AG09309 (cell line): Measurements from ENCODE around the gene FGFR4.

Experiments
- DNase-seq: peaks from one replicate; pipeline ENCODE4 v3.0.0-alpha.2; 2010; ENCODE audit warnings: low read depth
- H3K4me3 ChIP-seq: 2 replicates; pipeline ENCODE4 v1.5.1; 2011; ENCODE audit warnings: mild to moderate bottlenecking, low read depth, low read length, moderate library complexity; ENCODE audit not compliant: control insufficient read depth
- TF ChIP-seq, protein P1 (sequence below): IDR thresholded peaks from 2 replicates; pipeline ENCODE4 v1.5.1; 2011; ENCODE audit warnings: mild to moderate bottlenecking, low read depth, low read length, inconsistent platforms; ENCODE audit not compliant: insufficient read depth, control insufficient read depth; ENCODE audit errors: missing control alignments

Gene FGFR4

DNA sequence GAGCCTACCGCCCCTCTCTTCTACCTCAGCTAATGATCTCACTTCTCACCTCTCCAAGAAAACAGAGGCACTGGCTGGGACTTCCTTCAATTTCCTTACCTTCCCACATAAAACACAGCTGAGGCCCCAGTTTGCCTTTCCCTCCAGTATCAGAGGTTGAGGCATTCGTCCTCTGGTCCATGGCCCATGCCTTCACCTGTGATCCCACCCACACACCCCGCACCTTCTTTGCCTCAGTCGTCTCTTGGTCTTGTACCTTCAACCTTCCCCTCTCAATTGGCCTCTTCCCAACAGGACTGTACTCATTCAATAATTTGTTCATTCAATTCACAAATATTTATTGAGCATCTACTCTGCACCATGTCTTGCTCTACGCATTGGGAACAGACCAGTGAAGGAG lies 35.9 kb downstream of the FGFR4 start:
- no peak overlapping the region for H3K4me3 ChIP-seq
- no peak for DNase-seq
- TF ChIP-seq, protein P1, sequence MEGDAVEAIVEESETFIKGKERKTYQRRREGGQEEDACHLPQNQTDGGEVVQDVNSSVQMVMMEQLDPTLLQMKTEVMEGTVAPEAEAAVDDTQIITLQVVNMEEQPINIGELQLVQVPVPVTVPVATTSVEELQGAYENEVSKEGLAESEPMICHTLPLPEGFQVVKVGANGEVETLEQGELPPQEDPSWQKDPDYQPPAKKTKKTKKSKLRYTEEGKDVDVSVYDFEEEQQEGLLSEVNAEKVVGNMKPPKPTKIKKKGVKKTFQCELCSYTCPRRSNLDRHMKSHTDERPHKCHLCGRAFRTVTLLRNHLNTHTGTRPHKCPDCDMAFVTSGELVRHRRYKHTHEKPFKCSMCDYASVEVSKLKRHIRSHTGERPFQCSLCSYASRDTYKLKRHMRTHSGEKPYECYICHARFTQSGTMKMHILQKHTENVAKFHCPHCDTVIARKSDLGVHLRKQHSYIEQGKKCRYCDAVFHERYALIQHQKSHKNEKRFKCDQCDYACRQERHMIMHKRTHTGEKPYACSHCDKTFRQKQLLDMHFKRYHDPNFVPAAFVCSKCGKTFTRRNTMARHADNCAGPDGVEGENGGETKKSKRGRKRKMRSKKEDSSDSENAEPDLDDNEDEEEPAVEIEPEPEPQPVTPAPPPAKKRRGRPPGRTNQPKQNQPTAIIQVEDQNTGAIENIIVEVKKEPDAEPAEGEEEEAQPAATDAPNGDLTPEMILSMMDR, result no peak

DNA sequence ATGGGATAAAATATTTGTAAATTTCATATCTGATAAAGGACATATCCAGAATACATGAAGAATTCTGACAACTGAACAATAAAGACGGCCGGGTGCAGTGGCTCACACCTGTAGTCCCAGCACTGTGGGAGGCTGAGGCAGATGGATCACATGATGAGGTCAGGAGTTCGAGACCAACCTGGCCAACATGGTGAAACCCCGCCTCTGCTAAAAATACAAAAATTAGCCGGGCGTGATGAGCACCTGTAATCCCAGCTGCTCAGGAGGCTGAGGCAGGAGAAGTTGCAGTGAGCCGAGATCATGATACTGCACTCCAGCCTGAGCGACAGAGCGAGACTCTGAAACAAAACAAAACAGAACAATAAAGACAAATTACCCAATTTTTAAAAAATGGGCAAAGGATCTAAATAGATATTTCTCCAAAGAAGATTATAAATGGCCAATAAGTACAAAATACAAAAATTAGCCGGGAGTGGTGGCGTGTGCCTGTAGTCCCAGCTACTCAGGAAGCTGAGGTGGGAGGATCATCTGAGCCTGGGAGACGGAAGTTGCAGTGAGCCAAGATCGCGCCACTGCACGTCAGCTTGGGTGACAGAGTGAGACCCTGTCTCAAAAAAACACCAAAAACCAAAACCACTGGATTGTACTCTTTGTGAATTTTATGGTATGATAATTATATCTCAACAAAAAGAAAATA lies 37.2 kb downstream of the FGFR4 start:
- H3K4me3 ChIP-seq, result no peak overlapping the region
- no peak for DNase-seq
- TF ChIP-seq, protein P1, result no peak

DNA sequence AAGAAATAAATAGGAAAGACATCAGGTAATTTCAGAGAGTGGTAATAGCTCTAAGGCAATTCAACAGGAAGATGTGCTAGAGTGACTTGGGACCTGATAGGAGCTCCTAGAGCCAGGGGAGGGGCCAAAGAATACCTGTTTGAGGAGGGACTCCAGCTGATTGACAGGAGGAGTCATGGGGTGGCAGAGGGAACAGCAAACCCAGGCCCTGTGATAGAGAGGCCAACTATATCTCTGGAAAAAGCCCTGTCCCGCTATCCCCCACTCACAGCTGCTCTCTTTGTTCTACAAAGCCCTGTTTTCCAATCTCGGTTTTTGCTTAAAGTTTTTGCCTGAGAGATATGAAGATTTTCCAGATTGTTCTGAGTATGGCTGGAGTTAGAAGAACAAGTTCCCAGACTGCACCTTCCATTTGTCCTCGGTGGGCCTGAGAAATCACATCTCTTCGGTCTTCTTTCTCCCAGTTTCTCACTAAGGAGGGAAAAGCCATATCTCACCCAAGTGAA lies 37.8 kb downstream of the FGFR4 start:
- TF ChIP-seq, protein P1, result no peak
- DNase-seq, result no peak
- no peak overlapping the region for H3K4me3 ChIP-seq

DNA sequence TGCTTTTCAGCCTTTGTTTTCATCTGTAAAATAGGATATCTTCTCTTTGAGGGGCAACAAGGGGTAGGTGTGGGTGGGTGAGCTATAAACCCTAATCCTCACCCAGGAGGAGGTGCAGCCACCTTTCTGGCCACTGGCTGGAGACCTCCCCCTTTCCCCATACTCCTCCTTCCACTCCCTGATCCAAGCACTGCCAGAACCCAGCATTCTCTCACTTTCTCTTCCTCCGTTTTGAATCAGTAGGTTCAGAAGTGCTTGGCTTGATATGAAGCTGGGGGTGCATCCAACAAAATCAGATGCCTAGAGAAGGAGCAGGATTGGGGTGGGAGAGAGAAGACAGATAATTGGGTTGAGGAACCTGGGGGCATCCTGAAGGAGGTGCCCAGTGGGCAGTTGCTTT lies 40.1 kb downstream of the FGFR4 start:
- TF ChIP-seq, protein P1, result no peak
- DNase-seq, result no peak
- no peak overlapping the region for H3K4me3 ChIP-seq

DNA sequence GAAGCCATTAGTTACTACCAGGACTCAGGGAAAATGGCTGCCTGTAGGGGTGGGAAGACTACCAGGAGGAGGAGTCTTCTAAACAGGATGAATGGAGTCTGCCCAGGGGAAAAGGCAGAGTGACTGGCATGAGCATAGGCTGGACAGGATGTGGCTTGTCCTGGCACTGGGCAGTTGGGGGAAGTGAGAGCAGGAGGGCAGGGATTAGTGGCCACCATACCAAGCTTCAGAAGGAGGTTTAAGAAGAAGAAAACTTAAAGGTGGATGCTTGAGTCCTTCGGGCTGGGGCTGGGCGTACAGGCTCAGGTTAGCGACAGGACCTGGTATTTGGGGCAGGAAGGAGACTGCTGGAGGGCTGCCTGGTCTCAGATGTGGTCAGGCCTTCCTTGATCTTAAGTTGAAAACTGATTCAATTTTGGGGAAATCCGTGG lies 41.9 kb downstream of the FGFR4 start:
- TF ChIP-seq, protein P1, result no peak
- H3K4me3 ChIP-seq, result no peak overlapping the region
- DNase-seq, result no peak

GRCh38 chr5:177130211-177131018 lies 43.7 kb downstream of the FGFR4 start:
- DNase-seq, result no peak
- H3K4me3 ChIP-seq, result no peak overlapping the region
- TF ChIP-seq, protein P1, result no peak
